HT1080 (cell line): ENCODE measurements around the gene PHKA2. TPM values are rescaled to one million over a fixed set of nuclear protein-coding genes. Genes with fewer than 3 reads are reported as not detected.
A peak's percentile ranks its signal among the peaks of the same experiment; 100 is the strongest.

Experiments
- DNase-seq: peaks from one replicate; pipeline ENCODE4 v3.0.0-alpha.2; 2015; ENCODE audit warnings: low read depth
- total RNA-seq: library from RNA; depleted of rRNA; stranded (reverse); fragments of >200 nt; shearing (Covaris generic); gene quantifications from 2 replicates; pipeline ENCODE4 v1.2.3, GENCODE V29; 2014

The PHKA2 gene
- total RNA-seq, 1 experiment from 2014 or later, result 7.2 TPM

- DNase-seq, result no peak
These were observed 93.0 kb downstream of the PHKA2 start for GRCh38 chrX:18890724-18891547.

- DNase-seq, result no peak
These were observed 93.9 kb downstream of the PHKA2 start for GRCh38 chrX:18890049-18890381.

- DNase-seq, result no peak
These were observed 94.4 kb downstream of the PHKA2 start for GRCh38 chrX:18889346-18890048.

GRCh38 chrX:18888281-18888680, 95.6 kb downstream of the PHKA2 start:
- DNase-seq, result no peak

GRCh38 chrX:18887825-18888212, 96.1 kb downstream of the PHKA2 start:
- DNase-seq, result no peak

GRCh38 chrX:18887177-18887824, 96.6 kb downstream of the PHKA2 start:
- DNase-seq, result no peak

GRCh38 chrX:18886344-18887161, 97.4 kb downstream of the PHKA2 start:
- peak; percentile 28 for DNase-seq

- no peak for DNase-seq
These were observed 97.9 kb downstream of the PHKA2 start for GRCh38 chrX:18886005-18886343.

GRCh38 chrX:18885328-18886004, 98.4 kb downstream of the PHKA2 start:
- DNase-seq, result no peak

- DNase-seq, result no peak
These were observed 99.0 kb downstream of the PHKA2 start for GRCh38 chrX:18884916-18885315.

GRCh38 chrX:18883961-18884765, 99.8 kb downstream of the PHKA2 start:
- DNase-seq, result no peak

- no peak for DNase-seq
These were observed 100.5 kb downstream of the PHKA2 start for GRCh38 chrX:18883234-18883960.

- DNase-seq, result no peak
These were observed 104.8 kb downstream of the PHKA2 start for GRCh38 chrX:18879144-18879543.

- no peak for DNase-seq
These were observed 106.4 kb downstream of the PHKA2 start for GRCh38 chrX:18877469-18877868.

- DNase-seq, result no peak
These were observed 108.5 kb downstream of the PHKA2 start for GRCh38 chrX:18875256-18875878.

- no peak for DNase-seq
These were observed 109.2 kb downstream of the PHKA2 start for GRCh38 chrX:18874560-18875255.

GRCh38 chrX:18873836-18874235, 110.1 kb downstream of the PHKA2 start:
- DNase-seq, result no peak

GRCh38 chrX:18873189-18873791, 110.6 kb downstream of the PHKA2 start:
- DNase-seq, result peak; percentile 82
